NT2/D1 (cell line): ENCODE data around the gene CELSR1.

Experiments
- SUZ12 ChIP-seq: IDR thresholded peaks from 2 replicates; pipeline ENCODE4 v1.6.1; 2011; ENCODE audit not compliant: insufficient read length, insufficient read depth; ENCODE audit errors: extremely low read depth
- YY1 ChIP-seq: IDR thresholded peaks from 2 replicates; pipeline ENCODE4 v1.6.1; 2011; ENCODE audit not compliant: insufficient read length, insufficient read depth
- ZNF274 ChIP-seq: IDR thresholded peaks from 2 replicates; pipeline ENCODE4 v1.6.1; 2011; ENCODE audit warnings: mild to moderate bottlenecking, low read depth, low read length

DNA sequence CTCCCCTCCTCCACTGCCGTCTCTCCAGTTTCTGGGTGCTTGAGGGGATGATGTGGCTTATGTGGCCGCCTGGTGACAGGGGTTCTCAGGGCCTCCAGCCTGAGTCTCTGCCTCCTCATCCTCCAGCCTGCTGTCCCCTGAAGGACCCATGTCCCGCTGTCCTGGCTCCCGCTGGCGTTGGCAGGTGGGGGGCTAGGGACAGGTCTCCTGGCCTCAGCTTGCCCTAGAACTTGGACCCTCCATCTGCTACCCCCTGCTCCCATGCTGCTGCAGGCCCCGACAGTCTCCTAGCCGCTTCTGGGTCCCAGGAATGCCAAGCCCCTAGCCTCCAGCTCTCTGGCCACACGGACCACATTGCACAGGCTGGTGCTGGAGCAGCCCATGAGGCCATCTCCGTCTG is 13.9 kb upstream of the CELSR1 start:
- TF ChIP-seq ZNF274 (no peak), YY1 (no peak), SUZ12 (no peak)
